Amniotic epithelial cell (primary cell): ENCODE measurements around the gene SAP30L.
A peak's percentile ranks its signal among the peaks of the same experiment; 100 is the strongest.

Experiments used
- DNase-seq: peaks from one replicate; pipeline ENCODE4 v3.0.0-alpha.2; 2010; ENCODE audit warnings: low read depth

SAP30L gene

DNA sequence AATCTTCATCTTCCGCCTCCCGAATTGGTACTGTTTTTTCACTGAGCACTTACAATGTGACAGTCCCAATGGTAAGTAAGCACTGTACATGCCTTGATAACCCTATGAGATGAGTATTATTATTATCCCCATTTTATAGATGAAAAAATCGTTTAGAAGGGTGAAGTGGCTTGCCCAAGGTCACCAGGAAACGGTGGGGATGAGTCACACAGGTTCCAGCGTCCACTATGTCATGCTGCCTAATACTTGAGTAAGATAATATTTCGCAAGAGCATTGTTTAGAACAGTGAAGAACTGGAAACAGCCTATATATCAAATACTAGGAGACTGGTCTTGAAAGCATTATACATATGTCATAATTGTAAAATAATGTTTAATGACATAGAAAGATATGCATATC lies 19.4 kb downstream of the SAP30L start:
- DNase-seq, result peak; percentile 88

DNA sequence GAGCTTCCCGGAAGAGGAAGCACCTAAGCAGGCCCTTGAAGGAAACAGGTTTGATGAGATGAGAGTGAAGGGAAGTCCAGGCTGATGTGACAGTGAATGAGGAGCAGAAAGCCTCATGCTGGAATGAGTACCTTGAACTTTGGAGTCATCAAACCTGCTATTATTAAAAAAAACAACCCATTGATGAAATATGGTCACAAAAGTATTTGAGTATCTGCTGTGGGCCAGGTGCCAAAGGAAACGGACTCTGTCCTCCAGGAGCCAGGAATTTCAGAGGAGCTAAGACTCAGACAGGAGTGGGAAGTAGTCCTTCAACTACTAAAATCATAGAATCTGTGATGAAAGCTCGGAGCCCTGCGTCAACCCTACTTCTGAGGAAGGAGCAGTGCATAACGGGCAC lies 20.4 kb downstream of the SAP30L start:
- DNase-seq, result no peak

DNA sequence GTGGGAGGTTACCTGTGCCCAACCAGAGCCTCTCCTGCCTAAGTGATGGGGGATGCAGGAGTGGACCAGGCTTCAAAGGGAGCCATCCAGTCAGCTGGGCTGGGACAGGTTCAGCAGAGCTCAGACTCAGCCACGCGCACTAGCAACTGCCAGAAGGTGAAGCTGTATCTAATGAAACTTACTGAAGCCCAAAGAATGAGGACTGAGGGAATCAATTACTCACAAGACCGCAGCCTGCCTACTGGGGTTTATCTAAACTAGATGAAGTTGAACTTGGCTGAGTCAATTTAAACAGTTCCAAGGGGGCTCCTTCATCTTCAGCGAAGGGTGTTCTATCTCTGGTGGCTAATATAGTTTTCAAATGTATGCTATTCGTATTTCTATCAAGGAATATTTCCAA lies 20.9 kb downstream of the SAP30L start:
- DNase-seq, result peak; percentile 50

DNA sequence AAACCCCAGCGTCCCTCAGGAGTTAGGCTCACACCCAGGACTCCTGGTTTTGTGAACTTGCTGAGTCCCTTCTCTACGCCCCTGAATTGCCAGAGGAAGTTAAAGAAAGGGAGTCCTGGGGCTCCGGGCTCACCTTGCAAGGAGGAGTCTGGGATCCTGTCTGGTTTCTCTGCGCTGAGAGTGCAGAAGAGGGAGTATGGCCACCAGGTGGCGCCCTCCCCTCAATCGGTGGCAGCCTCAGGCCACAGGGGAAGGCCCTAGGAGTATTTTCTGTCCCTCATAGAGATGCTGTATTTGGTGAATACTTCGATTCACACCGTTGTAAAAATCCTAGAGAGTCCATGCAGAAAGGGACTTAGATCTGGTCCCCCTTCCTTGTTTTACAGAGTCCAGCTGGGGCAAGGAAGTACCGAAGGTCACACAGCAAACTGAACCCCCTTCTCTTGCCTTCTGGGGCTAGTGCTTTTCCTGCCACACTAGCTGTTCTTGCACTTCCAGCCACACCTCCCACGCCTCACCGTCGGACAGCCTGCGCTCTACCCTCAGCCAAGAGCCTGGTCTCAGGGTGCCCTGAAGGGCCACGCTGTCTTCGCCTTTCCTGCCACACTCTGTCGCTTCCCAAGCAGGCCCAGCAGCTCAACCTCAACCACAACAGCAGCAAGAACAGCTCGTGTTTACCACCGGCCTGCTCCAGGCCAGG lies 22.0 kb downstream of the SAP30L start:
- peak; percentile 51 for DNase-seq

DNA sequence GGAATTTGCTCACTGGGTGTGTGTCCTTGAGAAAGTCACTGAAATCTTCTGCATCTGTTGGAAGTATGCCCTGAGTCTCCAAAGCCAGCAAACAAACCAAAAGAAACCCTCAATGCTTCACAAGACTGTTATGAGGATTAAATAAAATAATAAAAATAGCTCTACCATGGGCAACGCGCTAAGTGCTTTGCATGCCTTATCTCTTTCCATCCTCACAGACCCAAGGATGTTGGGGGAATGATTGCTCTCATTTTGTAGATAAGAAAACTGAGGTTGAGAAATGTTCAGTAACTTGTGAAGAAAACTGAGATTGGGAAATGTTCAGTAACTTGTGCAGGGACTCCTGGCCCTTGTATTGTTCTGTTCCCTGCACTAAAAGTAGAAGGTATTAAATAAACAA lies 24.3 kb downstream of the SAP30L start:
- DNase-seq, result peak; percentile 86

DNA sequence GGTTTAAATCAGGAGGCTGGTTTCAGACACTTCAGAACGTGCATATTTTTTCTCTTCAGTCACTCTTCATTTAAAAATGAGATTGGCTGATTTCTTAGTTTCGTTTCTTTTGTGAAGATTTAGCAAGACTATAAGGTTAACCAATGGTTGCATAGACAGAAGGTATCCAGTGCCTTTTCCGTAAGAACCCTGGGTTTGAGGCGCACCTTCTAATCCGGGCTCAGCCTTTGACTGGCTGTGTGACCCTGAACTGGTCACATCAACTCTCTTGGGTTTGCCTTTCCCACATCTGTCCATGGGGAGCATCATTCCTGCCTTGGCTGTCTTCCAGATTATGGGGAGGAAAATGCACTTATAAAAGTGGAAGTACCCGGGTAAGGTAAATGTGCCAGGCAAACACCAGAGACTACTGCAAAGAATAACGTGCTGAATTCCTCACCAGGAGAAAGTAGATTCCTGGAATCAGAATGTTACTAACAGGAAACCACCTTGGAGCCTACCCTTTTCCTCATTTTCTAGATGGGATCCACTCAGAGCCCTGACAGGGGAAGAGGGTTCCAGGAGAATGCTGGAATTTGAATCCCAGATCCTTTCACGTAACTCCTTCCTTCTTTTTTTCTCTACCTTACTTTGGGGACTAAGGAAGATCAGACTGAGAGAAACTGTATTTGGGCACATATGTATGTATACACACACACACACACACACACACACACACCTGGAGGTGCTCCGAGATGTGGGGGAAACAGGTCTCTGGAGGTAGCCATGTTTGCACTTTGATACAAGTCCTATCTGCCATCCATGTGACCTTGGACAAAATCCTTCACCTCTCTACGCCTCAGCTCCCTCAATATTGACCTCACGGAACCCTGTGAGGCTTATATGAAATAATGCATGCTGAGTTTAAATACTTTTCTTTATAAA lies 25.4 kb downstream of the SAP30L start:
- peak; percentile 21 for DNase-seq

DNA sequence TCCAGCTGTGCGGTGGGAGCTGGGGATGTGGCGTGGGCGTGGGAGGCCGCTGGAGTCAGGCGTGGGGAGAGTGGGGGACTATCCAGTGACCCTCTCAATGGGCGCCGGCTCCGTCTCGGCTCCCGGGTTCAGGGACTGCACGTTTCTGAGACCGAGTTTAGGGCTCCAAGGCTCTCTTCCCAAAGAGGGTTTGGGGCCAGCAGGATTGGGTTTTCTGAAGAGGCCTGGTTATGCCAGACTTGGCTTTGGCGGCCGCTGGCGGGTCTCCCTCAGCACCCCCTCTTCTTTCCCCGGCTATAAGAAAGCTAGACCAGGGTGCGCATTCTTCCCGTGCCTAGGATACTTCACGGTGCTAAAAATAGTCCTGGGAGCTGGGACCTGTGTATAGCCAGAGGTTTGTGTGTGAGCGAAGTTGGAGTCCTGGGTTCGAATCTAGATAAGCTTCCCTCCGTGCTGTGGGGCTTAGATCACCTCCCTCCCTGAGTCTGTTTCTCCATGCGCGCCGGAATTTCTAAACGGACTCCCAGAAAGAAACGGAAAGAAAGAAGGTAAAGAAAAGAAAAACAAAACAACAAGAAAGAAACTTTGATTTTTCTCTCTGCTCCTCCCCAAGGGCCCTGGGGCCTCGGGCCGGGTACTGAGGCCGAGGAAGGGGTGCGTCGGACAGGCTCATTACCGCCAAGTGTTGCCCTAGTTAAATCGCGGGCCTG lies 27.2 kb downstream of the SAP30L start:
- DNase-seq, result no peak

DNA sequence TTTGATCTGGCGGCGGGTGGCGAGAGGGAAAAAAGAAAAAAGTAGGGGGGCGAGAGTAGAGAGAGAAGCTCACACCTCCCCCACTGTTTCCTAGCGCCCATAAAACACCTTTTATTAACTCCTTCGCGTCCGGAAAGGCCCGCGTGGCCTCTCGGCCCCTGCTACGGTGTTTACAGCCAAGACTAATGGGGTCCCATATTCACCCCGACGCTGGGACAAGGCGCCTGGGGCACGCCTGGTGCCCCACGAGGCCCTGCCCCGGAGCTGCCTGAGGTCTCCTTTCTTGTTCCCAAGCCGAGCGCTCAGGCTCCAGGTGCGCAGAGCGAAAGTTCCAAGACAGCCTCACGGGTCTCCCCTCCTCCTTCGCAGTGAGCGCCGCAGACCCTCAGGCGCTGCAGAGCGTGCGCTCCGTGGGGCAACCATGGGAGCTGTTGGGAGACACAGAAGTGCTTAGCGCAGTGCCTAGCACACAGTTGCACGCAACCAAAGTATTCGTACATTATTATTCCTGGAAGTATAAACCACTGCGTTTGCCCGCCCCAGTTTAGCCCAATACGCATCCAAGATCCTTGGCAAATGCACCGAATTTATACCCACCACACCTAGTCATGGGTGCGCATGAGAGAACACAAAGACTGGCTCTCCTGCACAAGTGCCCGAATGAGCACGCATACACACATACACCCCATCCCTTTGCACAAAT lies 27.9 kb downstream of the SAP30L start:
- DNase-seq, result no peak

DNA sequence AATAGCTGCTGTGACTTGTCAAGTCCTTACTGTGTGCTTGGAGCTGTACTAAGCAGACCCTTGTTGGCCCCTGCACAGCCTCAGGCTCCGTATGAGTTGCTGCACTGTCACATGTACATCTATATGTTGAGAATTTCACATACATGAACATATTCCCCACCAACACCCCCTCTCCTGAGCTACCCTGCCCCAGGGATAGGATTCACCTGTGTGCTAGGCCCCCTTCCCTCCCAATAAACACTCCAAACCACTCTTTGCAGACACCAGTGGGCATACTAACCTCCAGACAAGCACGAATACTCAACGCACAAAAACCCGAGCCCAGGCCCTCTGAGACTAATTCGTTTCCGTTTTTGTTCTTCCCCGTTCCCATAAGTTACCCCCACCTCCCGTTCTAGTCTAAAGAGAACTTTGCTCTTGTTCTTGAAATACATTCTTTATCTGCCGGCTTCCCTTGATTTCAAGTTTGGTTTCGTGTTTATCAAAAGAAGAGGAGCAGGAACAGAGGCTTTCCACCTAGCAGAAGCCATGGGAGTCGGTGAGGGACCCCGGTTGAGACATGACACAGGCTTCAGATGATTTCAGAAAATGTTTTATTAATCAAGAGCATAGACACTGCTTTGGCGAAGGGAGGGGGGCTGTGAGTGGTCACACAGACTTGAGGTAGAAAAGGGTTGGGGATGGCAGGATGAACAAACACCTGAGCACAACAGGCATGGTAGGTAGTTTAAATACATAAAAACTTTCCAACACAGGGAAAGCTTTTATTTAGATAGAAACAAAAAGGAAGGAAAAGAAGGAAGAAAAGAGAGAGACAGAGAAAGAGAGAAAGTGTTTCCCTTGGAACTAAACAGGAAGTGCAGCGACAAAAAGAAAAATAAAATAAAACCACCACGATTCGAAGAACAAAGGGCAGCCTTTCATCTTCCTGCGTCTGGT lies 28.9 kb downstream of the SAP30L start:
- DNase-seq, result no peak

DNA sequence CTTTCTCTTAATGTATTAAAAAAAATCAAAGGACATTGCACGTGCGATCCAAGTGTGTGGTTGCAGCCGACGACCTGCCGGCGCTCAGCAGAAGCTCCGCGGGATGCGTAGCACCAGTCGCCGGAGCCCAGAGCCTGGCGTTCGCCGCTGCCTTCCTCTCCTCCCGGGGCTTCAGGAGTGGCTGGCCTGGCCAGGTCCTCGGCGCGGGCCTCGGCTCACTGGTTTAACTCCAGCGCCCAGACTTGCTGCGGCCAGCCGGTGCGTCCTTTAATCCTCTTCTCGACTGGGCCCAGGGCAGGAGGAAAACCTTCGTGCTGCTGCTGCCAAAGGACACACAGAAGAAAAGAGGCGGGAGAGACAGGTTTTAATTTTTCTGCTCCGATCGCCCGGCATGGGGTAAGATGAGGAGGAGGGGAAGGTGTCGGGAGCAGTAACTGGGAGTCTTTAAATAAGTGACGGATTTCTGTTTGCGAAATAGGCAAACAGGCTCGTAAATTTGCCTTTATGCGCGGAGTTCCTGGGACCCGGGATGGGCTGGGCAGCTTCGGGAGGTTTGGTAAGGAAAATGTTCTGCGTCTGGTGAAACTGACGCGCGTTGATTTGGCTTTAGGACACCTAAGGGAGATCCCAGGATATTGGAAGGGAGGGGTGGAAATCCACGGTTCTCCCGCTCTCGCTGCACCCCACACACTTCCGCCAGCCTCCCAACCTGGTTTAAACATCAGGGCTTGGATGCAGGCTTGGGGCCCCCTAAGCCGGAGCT lies 30.0 kb downstream of the SAP30L start:
- DNase-seq, result no peak

DNA sequence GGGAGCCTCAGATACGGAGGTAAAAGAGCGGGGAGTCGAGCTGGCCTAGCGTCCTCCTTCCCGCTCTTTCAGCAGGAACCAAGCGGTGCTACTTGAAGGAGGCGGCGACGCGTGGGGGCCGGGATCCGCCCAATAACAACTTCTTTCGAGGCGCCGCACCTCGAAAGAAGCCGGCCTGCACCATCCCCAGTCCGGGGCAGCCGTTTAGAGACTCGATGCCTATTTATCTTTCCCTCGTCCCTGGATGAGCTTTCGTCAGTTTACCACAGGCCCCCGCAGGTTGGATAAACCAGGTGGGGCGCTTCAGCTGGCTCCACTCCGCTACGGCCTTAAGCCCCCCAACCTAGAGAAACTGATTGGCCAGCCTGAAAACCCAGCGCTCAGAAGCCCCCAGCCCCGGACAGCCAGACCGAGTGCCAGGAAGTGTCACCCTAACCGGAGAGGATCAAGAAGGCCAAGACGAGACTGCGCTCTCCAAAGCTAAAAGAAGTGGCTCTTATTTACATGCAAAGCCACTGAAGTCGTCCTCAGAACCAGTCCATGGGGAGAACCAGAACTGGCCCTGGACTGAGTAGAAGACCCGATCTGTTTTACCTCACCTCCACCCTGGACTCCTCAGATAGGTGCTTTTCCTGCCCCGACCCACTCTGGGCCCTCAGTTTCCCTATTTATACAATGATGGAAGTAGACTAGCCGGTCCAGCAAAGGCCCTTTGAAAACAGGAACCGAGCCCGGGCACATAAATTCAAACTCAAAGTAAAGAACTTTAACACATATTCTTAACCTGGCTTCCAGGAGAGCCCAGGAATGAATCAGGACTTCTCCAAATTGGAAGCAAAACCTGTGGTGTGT lies 30.8 kb downstream of the SAP30L start:
- DNase-seq, result no peak

DNA sequence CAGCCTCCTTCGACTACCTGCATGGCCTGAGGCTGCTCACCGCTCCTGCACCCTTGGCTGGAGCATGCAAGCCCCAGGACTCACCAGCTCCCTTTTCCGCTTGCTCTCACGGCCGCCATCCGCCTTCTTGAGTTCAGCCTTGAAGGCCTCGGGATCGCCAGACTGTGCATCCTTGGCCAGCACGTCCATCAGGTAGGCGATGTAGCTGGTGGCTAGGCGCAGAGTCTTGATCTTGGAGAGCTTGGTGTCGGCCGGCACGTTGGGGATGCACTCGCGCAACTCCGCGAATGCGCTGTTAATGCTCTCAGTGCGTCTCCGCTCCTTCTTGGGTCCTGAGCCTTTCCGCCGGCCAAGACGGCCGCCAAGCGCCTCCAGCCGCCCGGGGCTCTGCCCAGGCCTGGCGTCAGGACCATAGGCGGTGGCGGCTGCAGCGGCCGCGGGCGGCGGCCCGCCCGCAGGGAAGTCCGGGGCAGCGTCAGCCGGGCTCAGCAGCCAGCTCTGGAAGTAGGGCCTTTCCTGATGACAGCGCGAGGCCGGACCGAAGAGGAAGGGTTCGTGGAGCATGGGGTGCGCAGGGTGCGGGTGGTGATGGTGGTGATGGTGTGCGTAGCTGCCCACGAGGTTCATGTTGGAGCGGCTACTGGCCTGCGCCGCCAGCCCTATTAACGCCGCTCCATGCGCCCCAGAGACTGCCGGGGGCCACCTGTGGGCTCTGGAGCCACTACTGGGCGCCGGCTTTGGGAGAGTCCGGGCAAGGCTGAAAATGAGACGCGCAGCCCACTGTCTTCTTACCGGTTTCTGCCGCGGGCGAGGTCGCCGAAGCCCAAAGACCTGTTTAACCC lies 31.8 kb downstream of the SAP30L start:
- DNase-seq, result no peak

DNA sequence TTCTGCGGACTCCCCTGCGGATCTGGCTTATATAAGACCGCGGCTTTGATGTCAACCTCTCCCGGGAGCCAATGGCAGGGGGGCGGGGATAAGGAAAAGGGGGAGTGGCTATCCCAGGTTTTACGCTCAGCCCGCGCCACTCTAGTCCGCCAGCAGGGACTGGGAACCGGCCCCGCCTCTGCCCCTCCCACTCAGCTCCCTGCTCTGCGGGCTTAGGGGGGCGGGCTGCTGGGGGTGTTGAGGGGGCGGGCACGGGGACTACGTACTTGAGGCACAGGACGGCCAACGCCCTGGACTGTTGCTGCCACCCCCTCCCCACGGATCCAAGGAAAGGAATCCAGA lies 32.4 kb downstream of the SAP30L start, which contains the start of gene HAND1:
Gene HAND1 (minus strand): TSS at position 4 of the 342 bp plus-strand sequence. CDS start 219 bp downstream, outside the sequence.
- DNase-seq, result no peak

DNA sequence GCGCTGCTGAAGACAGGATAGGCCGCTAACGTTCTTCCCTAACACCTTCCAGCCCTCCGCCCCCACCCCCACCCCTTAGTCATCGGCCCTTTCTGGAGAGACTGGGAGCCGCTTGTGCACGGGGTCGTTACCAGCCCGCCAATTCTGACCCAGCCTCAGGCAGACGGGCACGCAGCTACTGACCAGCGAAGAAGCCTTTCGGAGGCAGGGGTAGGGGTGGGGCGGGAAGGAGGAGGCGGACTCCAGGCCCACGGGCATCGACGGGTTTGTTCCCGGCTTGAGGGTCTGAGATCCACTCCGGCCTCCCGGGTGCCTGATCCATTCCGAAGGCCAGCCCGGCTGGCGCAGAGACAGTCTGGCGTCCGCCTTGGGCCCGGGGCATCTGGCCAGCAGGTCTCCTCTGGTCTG lies 33.0 kb downstream of the SAP30L start:
- DNase-seq, result no peak

DNA sequence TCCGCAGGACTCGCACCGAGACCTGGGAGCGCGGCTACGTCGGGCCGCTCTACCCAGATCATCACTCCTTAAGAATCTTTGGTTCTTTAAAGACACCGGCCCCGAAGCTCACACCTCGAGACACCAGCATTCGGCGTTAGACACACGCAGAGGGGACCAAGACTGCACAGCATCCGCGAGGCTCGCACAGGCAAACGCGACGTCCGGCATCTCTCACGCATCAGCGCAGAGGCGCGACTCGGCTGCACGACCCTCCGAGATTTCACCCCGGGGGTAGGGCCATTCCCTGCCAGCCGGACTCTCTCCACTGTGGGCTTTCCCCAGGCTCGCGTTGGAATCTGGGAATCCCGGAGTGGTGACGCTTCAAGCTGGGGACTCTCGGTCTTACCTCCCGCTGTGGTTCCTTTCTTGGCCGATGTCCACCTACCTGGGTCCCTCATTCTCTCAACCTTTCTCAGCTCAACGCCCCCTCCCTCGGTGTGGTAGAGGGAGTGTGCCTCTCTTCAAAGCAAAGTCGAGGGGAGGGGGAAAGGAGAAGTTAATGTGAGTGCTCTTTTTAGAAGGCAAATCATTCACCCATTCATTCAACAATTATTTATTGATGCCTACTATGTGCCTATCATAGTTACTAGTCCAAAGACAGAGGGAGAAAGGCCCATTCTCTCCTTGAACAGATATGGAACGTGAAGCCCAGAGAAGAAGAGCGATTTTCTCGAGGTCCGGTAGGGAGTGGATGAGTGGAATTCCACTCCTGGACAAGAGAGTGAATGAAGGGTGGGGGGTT lies 33.6 kb downstream of the SAP30L start:
- DNase-seq, result no peak

DNA sequence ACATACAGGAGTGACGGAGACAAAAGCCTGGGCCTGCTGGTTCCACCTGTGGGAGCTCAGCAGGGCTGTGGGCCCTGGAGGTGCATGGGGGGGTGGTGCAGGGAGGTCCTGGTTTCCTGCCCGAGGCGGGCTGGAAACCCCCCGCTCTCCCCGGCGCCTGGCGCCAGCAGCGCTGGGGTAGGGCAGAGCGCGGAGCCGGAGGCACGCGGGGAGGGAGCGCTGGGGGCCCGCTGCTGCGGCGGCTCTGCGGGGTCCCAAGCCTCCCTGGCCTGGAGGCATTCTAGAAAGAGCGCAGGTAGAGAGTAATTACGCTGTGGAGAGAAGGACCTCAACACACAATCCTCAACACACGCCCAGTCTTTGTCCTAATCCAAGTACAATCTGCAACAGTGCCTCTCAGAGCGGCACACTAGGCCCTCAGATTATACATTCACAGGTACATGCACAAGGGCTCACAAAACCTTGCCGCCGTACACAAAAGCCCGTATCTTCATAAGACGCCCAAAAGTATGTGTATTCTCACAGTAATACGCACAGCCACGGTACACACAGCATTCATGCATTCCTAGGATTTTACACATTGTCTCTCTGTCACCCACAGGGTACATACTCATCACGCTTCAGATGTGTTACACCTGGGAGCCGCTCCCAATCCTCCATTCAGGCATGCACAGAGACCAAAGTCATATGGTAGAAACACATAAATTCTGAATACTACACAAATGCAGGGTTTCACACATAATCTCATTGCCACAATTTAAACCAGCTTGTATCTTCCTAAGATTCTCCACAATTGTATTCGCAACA lies 34.4 kb downstream of the SAP30L start:
- DNase-seq, result no peak

DNA sequence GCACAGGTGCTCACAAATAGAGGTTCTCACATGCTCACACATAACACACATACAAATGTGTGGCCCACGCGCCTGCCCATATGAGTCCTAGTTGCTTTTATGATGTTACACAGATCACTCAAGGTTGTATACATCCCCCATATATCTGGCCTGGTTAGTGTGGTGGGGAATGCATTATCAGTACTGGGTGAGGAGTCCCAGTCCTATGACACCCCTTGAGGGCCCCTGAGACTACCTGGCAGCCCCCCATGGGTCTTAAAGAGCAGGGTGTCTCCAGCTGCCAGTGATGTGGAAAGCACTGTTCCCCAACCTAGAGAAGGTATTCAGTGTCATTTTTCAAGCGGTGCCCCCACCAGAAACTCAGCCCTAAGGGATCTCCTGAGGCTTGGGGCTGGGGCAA lies 35.0 kb downstream of the SAP30L start:
- DNase-seq, result no peak
